Activated gamma-delta T cell treated with Interleukin-2 at 50 U/mL for 16 hours (primary cell): ENCODE measurements around the gene IRF1.
"Not testable (repeated sequence)": the region's sequence is repeated elsewhere in the genome, so short reads cannot be mapped to it uniquely, and the experiment has no call there.

Experiments used
- DNase-seq: peaks from one replicate; pipeline ENCODE4 v3.0.0-alpha.2; 2020

The IRF1 gene

GRCh38 chr5:132490484-132491367 lies at the start of gene IRF1:
Gene IRF1 (minus strand): TSS chr5:132490773. CDS start chr5:132489478, 1,295 bp downstream.
- DNase-seq = peak; percentile 95

GRCh38 chr5:132540149-132540548 lies 49.6 kb upstream of the IRF1 start:
- DNase-seq = no peak

GRCh38 chr5:132539716-132540115 lies 49.1 kb upstream of the IRF1 start:
- no peak for DNase-seq

GRCh38 chr5:132530946-132531345 lies 40.4 kb upstream of the IRF1 start:
- DNase-seq = no peak

- no peak for DNase-seq
Measured at GRCh38 chr5:132528866-132529634, 38.5 kb upstream of the IRF1 start.

GRCh38 chr5:132528021-132528420 lies 37.4 kb upstream of the IRF1 start:
- DNase-seq = no peak

- DNase-seq = no peak
Measured at GRCh38 chr5:132526974-132527564, 36.5 kb upstream of the IRF1 start.

GRCh38 chr5:132526290-132526973 lies 35.9 kb upstream of the IRF1 start:
- peak; percentile 26 for DNase-seq

GRCh38 chr5:132525299-132525724 lies 34.7 kb upstream of the IRF1 start:
- DNase-seq = no peak

- DNase-seq = not testable (repeated sequence)
Measured at GRCh38 chr5:132524877-132525276, 34.3 kb upstream of the IRF1 start.

GRCh38 chr5:132522067-132522466 lies 31.5 kb upstream of the IRF1 start:
- DNase-seq = not testable (repeated sequence)

- not testable (repeated sequence) for DNase-seq
Measured at GRCh38 chr5:132513618-132514336, 23.2 kb upstream of the IRF1 start.

GRCh38 chr5:132510076-132510475 lies 19.5 kb upstream of the IRF1 start:
- no peak for DNase-seq

GRCh38 chr5:132506094-132506692 lies 15.6 kb upstream of the IRF1 start:
- DNase-seq = no peak

- DNase-seq = no peak
Measured at GRCh38 chr5:132505641-132506040, 15.1 kb upstream of the IRF1 start.

- no peak for DNase-seq
Measured at GRCh38 chr5:132504746-132505145, 14.2 kb upstream of the IRF1 start.

GRCh38 chr5:132503244-132503643 lies 12.7 kb upstream of the IRF1 start:
- no peak for DNase-seq

- DNase-seq = no peak
Measured at GRCh38 chr5:132501961-132502931, 11.7 kb upstream of the IRF1 start.

GRCh38 chr5:132501629-132501956 lies 11.0 kb upstream of the IRF1 start:
- no peak for DNase-seq

GRCh38 chr5:132500931-132501628 lies 10.5 kb upstream of the IRF1 start:
- peak; percentile 79 for DNase-seq
